ENCODE measurements around the gene LCN10.
A peak's percentile ranks its signal among the peaks of the same experiment; 100 is the strongest.

LCN10 gene

DNA sequence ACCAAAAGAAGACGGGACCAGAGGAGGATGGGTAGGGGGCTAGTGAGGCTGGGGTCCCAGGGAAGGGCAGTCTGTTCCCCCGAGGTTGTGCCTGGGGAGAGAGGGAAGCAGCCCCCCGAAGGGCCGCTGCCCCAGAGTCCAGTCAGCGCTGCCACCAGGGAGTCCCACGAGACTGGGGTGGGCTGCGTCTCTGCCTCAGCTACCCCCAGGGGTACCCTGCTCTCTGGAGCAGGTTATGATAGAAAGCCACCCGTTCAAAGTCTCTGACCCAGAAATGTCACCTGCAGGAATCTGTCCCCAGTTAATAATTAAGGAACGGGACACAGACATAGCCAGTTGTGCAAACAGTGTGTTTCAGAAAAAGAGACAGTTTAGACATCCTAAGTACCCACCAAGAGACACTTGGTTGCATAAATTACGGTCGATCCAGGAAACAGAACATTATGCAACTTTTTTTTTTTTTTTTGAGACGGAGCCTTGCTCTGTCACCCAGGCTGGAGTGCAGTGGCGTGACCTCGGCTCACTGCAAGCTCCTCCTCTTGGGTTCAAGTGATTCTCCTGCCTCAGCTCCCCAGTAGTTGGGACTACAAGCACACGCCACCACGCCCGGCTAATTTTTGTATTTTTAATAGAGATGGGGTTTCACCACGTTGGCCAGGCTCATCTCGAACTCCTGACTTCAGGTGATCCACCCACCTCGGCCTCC is 44.8 kb downstream of the LCN10 start:
- peak; percentile 77 for DNase-seq

DNA sequence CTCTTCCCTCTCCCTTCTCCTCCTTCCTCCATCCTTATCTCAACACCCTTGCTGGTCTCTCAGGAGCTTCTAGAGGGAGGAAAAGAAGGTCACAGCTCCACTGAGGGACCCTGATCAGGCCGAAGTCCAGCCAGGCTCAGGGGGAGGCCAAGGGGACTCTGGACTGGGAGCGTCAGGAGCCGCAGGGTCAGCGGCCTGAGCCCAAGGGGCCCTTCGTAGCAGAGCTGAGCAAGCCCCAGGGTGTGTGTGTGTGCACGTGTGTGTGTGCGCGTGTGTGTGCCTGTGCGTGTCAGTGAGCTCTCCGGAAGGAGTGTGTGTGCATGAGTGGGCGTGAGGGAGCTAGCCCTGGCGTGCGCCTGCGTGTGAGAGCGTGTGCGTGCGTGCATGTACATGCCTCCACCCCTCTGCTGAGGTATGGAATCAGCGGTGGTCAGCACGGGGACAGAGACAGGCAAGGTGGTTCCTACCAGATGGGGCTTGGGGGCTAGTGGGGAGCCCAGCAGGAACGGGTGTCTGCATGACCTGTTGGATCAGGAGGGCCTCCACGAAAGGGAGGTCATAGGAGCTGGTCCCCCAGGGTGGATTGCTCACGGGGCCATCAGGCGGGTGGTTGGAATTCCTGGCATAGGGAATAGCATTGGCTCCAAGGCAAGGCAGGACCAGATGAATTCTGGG is 45.5 kb downstream of the LCN10 start:
- peak; percentile 22 for DNase-seq

DNA sequence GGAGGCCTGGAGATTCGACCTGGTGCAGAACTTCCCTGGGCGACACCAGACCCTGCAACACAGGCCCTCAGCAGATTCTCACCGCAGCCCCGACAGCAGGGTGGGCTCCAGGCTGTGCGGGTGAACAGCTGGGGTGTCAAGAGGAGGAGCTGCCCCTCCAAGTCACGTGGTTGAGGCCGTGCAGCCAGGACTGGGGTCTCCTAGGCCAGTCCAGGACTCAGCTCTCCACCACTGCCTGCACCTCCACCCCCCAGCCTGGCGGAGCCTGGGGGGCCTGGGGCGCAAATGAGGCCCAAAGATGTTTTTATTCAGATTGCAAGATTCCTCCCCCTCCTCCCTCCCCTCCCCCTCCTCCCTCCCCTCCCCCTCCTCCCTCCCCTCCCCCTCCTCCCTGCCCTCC is 46.2 kb downstream of the LCN10 start:
- DNase-seq, result peak; percentile 15

DNA sequence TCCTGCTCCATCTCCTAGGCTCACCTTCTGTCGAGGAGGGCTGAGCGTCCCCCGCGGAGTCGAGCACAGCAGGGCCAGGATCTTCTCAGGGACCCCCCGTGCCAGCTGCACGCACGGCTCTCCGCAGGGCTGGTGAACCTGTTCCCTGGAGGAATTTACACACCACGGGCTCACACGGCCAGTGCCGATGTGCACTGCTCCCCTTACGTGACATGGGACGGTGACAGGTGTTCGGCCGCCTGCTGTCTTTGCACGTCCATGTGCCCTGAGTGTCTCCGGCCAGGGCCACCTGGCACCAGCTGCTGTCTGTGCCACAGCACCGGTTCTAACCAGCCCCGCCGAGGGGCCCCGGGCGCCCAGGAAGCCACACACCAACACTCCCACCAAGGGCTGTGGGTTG is 46.8 kb downstream of the LCN10 start:
- DNase-seq, result no peak

DNA sequence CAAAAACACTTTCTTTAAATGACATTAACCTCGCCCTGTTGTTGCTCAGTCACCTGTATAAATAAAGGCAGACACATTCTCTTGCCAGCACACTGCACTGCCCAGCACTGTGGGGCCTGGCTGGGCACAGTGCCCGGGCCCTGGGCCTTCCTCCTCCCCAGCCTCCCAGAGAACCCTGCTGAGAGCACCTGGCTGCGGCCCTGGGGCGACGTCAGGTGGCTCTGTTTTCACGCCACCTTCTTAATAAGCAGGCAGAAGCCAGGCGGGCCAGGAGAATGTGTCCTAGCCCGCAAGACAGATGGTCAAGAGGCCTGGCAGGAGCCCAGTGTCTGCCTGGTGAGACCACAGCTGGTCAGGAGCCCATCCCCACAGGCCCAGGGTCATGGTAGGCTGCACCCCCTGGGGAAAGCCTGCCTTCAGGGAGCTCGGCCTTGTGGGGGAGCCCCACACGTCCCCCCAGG is 47.3 kb downstream of the LCN10 start:
- DNase-seq, result no peak

DNA sequence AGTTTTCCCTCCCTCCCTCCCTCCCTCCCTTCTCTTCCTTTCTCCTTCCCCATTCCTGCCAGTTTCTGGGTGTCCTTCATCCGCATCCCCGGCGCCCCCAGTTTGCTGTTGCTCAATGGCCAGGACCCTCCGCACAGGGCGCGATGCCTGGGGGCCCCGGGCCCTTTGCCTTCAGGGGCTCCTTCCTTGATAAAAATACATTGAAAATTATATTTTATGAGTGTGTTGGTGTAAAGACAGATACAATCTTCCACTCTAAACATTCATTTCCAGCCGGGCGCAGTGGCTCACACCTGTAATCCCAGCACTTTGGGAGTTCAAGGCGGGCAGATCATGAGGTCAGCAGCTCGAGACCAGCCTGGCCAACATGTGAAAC is 47.9 kb downstream of the LCN10 start:
- DNase-seq, result no peak

DNA sequence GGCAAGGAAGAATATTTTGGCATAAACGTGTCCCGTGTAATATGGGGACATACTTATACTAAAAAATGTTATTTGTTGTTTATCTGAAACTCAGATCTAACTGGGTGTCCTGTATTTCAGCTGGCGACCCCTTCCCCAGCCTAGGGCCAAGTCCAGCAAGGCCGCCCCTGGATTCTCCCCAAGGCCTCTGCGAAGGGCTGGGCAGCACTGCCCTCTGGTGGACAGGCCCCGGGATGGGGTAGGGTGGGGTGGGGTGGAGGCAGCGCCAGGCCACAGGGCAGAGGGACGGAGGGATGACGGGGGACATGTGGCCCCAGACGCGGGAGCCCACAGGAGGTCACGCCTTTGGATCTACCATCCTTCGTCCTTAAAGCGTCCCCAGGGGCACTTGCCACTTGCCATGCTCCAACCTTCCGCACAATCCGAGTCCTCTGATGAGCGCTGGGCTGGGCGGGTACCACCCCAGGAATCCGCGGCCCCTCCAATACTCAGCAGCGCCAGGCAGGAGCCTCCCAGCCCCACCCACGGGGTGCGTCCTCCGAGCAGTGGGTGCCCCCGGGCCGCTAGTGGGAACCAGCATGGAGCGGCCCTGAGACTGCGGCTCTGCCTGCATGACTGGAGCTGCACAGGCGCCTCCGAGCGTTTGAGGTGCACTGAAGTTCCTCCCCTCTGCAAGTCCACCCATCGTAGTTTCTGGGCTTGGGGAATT is 48.4 kb downstream of the LCN10 start:
- DNase-seq, result peak; percentile 84

DNA sequence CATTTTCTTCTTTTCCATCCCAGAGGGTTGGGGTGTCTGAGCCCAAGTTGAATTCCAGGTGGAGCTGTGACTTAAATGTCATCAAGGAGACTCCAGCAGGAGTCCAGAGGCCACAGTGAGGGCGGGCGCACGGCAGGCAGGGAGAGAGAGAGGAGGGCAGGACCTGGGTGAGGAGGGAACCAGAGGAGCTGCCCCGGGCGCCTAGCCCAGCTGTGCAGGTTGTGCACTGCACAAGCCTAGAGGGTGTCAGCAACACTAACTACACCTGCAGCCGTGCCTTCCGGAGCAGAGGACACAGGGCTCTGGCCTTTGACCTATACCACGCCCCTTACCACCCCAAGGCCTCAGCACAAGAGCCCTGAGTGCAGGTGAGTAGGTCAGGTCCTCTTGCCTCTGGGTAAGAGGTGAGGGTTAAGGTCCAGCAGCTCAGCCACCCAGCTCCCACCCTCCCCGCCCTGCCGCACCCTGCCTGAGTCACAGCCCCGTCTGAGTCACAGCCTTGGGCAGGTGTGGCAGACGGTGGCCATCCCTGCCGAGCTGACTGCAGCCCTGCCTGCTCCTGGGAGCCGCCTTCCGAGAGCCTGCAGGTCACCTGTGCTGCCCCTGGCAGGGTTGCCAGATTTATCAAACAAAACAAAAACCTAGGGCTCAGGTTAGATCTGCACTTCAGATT is 49.1 kb downstream of the LCN10 start:
- no peak for DNase-seq

DNA sequence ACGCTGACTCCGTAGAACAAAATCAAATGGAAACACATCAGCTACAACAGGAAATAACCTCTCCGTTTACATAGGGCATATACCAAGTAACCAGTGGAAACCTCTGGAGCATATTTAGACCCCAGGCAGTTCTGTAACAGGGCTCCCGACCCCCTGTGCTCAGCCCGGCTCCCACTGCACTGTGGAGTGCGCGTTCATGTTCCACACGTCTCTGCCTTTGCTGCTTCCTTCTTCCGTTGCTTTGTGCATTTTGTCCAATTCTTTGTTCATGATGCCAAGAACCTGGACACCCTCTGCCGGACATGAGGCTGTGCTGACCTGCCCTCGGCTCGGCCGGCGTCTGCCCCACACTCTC is 49.6 kb downstream of the LCN10 start:
- no peak for DNase-seq

DNA sequence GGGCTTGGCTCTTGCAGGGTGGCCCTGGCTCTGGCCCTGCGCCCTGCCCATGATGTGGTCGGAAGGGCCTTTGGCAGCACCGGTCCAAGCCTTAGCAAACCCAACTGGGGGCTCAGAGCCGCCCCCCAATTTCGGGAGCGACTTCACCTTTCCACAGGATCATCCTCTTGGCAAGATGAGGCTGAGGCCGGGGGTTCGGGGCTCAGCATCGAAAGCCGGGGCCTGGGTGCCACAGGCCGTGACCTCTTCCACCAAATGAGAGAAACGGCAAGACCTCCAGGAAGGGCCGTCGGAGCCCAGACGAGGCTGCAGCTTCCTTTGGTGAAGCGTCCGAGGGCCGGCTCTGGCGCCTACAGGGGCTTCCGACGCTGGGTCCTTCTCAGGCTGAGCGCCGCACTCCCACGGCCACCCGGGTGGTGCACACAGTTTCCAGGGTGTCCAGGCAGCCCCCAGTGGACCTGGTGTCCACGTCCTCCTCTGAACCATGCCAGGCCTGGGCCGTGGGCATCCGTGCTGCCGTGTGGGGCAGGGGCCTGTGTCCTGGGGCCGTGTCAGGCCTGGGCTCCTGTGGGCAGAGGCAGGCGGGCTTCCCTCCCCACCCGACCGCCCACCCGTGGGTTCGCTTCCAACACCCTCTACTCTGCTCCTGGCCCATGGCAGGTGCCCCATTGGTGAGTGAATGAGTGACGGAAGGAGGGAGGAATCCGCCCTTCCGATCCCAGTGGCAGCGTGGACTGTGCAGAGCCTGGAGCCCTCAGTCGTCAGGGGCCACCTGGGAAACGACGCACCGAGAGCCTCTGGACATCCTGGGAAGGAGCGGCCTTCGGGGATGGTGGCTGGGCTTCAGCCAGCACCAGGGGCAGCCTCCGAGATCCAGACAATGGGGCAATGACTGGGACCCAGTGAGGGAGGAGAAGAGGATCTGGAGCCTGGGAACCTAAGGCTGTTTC is 50.3 kb downstream of the LCN10 start:
- no peak for DNase-seq

DNA sequence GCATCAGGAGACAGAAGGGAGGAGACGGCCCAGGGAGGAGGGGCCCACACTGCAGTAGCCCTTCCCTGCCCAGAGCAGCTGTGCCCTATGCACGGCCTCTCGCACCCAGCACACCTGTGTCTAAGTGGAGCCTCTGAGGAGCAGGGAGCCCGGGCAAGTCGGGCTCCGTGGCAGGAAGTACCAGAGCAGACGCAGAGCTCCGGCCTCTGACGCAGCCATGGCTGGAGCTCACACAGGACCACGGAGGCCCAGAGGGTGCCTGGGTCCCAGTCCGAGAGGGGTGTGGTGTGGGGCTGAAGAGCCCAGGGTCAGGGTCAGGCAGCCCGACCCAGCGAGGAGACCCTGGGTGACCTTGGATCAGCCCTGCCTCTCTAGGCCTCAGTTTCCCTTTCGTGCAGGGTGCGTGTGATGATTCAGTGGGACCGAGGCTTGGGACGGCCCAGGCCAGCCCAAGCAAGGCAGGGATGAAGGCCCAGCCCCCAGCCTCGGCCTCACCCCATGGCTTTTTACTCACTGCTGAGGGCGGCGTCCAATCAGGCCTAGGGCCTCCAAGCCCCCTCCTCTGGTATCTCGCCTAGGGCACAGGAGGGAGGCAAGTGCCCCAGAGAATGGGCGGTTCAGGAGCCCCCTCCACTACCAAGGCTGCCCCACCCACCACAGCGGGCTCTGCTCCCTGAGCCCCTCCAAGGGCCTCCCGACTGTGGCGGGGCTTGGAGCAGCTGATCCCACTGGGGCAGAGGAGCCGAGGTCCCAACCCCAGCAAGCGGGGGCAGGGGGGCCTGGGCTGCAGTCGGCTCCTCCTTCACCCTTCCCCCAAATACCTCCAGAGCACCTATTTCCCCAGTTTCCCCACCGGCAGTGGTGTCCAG is 51.2 kb downstream of the LCN10 start:
- DNase-seq, result no peak

DNA sequence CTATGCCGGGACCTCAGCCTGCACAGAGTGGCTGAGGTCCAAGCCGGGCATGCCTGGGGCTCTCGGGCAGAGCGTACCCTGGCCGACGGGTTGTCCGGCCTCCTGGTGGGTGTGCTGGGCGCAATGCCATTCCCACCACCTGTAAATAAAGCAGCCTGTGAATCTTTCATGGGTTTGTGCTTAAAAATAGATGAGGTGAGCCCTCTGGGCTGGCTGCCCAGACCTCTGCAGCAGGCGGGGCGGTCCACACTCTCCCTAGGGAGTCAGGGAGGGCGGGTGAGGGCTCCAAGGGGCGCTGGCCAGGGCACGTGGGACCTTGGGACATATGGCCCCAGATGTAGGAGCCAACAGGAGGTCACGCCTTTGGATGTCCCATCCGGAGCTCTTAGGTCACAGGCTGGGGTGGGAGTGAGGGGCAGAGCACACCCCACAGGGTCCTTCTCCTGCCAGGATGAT is 51.9 kb downstream of the LCN10 start:
- DNase-seq, result no peak

DNA sequence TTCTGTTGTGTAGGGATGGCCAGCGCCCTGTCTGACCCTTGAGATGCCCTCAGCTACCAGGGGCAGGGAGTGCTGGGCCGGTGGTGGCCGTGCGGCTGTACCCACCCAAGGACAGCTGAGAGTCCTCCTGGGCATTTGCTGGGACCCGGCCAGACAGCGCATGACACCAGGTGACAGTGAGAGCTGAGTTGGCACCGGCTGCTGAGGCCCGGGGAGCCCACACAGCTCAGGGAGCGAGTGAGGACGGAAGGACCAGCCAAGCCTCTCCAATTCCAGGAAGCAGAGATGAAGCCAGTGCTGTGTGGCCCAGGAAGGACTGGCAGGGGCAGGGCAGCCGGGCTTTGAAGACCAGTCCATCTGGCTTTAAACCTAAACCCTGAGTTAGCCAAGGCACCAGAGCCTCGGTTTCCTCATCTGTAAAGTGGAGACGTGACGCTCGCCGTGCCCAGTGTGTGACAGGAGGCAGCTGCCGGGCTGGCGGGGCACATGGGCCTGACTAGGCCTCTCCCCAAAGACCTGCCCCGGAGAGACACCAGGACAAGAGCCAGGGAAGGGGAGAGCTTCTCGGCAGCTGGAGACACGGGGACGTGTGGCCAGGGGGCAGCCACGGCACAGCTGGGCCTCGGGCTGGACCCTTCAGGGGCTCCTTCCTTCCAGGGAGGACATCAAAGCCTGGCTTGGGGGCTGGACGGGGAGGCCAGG is 52.5 kb downstream of the LCN10 start:
- no peak for DNase-seq

DNA sequence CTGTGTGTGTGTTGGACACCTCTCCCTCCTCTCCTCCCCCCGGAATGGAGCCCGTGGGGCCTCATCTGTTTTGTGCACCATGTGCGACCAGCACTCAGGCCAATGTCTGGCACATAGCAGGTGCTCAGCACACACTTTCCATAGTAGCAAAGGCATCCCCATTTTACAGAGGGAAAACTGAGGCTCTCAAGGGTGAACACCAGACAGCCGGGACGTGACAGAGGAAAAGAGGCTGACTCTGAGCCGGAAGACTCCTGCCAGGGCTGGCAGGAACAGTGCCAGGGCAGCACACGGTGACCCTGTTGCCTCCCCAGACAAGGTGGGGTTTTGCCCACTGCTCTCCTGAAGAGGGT is 53.7 kb downstream of the LCN10 start:
- DNase-seq, result no peak

DNA sequence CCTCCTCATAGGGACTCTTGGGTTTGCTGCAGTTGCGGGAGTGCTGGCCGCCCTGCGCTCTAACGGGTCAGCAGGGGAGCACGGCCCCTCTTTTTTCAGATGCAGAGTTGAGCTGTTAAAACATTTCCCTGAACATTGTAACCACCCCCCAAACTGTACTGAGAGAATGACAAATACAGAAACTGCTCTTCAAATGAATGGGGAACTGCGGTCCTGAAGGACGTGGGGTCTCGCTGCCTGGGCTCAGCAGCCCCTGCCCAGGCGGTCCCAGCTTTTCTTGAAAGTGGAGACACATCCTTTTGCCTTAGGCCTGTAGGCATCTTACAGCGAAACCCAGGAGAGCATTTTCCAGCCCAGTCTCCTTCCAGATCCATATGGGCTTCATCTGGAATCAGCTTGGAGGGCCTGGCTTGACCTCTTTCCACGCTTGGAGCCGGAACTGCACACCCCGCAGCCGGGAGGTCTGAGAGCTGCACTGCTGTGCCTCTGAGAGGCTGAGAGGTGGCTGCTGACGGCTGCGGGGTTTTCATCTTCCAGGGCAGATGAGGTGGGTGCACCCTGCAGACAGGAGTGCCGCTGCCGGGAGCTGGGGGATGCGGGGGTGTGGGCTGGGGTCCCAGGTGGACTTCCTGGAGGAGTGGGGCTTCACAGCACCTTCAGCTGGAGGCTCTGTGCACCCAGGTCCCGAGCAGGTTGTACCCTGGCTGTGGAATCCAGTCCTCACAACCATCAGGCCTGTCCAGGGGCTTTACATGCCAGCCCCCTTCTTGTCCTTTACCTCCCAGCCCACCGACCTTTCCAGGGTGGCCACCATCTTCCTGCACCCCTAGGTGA is 54.2 kb downstream of the LCN10 start:
- peak; percentile 35 for DNase-seq
